Activated CD4-positive, alpha-beta T cell treated with anti-CD3 and anti-CD28 coated beads, Interleukin-2, amount 50 U/mL, for 1 hour (primary cell): ENCODE results near the gene MYO9A.

Experiments used
- DNase-seq: peaks from one replicate; pipeline ENCODE4 v3.0.0-alpha.2; 2020

Gene MYO9A

GRCh38 chr15:71804695-71805470, 313.1 kb downstream of the MYO9A start:
- no peak for DNase-seq

- no peak for DNase-seq
These were observed 313.7 kb downstream of the MYO9A start for GRCh38 chr15:71804226-71804625.

GRCh38 chr15:71802770-71803169, 315.2 kb downstream of the MYO9A start:
- DNase-seq, result peak; percentile 7

GRCh38 chr15:71801935-71802655, 315.9 kb downstream of the MYO9A start:
- DNase-seq, result no peak

DNA sequence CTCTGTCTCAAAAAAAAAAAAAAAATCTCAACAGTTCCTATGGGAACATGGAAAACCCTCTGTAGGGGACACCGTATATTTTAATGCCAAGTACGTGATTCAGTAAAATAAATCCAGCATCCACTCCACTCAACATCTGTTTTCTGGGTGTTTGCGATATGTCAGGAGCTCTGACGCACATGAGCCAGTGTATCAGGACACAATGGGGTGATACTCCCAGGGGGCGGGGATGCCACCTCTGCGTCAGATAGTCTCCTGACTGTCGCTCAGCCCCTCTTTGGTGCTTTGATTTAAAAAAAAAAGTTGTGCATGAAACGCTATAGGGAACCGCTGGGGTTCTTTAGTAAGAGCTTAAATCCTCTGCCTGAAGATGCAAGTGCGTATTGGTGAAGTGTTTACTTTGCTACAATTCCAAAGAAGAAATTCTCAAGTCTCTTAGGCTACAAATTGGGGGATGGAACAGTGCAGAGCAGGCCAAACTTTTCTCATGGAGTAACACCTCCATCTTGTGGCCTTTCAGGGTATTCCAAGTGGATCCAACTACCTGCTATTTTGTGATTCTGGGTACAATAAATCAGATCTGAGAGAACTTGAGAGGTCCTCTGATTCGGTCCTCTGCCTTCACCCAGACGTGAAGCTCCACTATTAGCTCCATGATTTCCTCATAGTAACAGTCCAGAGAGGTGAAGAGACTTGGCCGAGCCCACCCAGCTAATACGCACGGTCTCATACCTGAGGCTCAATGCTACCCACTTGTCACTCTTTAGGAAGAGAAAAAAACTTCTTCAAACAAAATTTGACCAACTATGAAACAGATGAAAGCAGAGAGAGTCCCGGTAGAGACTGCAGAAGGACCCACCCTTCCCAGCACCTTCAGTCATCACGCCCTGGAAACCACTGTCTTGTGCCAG, 316.9 kb downstream of the MYO9A start:
- DNase-seq, result no peak

DNA sequence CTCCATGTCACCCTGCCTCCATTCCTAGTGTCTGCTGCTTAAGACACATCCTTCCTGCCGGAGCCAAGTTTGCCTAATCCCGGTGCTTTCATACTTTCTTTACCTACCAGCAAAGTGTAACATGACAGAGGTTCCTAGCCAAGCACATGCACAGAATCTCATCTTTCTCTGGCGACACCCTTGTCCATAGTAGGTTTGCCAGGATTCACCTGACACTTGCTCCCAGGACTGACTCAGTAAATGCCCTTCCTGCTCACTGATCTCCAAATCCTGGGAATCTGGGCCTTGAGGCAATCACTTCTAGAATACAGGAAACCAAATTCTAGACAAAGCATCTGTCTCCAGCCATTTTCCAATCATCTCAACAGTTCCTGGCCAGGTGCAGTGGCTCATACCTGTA, 317.8 kb downstream of the MYO9A start:
- no peak for DNase-seq

GRCh38 chr15:71798641-71799040, 319.3 kb downstream of the MYO9A start:
- DNase-seq, result no peak

DNA sequence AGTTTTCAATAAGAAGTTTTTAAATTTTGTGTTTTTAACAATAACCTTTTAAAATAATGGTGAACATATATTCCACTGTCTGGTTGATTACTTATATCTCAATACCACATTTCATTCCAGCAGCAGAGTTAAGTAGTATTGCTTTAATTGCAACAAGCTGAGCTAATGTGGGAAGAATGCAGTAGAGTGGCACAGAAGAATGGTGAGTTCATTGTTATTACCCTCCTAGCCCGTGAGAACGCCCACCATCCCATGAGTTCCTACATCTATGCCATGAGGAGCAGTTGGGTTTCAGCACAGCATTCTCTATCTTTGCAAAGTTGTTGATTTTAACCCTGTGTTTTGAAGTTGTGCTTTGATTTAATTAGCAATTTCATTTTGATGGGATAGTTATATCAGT, 325.4 kb downstream of the MYO9A start:
- no peak for DNase-seq

DNA sequence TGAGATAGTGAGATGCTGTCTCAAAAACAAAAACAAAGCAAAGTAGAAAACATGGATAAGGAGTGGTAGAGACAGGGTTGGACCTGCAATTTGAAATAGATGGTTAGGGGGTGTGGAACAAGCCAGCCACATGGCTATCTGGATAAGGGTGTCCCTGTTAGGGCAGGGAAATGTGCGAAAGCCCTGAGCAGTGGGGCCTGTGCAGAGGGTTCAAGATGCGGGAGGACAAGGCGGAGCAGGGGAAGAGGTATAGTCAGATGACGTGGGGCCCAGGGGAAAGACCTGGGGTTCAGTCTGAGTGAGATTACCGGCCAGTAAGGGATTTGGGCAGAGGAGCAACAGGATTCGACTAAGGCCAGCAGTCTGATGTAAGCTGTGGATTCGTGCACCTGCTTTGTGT, 326.0 kb downstream of the MYO9A start:
- DNase-seq, result no peak

- DNase-seq, result no peak
These were observed 327.9 kb downstream of the MYO9A start for GRCh38 chr15:71790081-71790480.

DNA sequence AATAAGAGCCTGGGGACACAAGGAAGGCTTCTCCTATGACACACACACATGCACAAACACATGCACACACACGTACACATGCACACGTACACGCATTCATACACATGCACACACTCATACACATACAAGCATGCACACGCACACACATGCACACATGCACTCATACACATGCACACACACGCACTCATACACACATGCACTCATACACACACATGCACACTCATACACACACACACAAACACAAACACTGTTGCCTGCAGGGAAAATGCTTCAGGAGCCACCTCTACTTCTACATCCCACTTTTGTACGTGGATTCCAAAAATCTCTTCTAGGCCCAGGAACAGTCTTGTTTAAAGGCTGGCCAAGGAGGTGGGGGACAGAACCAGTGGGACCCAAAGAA, 328.3 kb downstream of the MYO9A start:
- no peak for DNase-seq

DNA sequence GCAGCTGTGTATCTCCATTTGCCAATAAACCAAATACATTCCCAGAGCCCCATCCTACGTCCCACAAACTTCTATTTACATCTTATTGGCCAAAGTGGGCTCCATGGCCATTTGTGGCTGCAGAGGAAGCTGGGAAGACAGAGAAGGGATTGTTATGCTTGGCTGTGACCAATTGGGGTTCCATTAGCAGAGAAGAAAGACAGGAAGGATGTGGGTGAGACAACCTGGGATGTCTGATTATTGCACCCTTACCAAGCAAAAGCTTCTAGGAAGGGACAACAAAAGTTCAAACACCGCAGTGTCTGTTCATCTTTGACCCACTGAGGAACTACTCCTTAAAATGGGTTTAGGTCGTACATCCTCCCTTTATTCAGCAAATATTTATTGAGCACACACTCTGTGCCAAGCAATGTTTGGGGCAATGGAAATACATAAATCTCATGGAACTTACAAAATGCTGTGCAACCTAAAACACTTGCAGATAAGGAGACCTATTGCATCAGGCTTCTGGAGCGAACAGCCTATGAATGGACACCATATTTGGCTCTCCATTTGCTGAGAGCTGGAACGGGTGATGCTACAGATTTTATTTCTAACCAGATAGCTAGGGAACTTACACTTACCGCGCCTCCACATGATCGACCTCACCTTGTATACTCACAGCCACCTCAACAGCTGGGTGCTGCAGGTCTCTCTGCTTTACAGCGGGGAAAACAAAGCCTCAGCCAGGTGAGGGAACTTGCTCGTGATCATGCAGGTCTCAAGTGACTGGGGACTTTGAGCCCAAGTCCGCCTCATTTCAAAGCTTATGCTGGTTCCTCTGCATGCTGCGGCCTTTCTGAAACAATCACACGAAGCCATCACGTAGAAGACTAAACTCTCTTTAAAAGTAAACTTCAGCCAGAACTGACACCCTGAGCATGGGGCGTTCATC, 329.0 kb downstream of the MYO9A start:
- no peak for DNase-seq

- no peak for DNase-seq
These were observed 331.3 kb downstream of the MYO9A start for GRCh38 chr15:71786673-71787072.

DNA sequence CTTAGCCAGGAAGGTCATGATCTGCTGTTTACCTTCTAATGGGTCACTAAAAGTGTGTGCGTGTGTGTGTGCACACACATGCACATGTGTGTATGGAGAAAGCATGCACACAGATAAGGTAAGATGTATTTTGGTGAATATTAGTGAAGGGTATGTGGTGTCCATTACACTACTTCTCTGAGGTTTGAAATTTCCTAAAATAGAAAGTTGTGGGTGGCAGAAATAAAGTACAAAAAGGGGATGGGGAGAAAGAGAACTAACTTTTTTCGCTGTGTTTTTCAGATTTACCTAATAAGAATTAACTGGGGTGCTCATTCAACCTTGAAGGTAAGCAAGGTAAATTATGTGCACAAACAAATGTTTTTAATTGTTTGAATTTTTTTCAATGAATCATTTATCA, 332.0 kb downstream of the MYO9A start:
- no peak for DNase-seq

- DNase-seq, result peak; percentile 6
These were observed 333.2 kb downstream of the MYO9A start for GRCh38 chr15:71784719-71785118.

GRCh38 chr15:71782422-71783165, 335.4 kb downstream of the MYO9A start:
- no peak for DNase-seq

DNA sequence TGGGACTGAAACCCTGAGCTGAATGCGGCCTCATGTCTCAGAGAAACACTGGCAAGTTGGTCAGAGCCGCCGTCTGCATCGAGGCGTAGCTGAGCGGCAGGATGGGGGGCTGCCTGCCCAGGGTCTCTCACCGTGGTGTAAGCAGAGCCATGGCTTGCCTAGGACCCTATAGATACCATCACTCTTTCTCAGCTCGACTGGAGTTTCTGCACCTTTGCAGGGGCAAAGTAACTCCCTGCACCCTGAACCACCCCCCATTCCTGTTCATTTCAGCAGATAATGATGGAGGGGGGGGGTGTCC, 336.0 kb downstream of the MYO9A start:
- DNase-seq, result no peak

- DNase-seq, result no peak
These were observed 336.6 kb downstream of the MYO9A start for GRCh38 chr15:71781179-71781964.

DNA sequence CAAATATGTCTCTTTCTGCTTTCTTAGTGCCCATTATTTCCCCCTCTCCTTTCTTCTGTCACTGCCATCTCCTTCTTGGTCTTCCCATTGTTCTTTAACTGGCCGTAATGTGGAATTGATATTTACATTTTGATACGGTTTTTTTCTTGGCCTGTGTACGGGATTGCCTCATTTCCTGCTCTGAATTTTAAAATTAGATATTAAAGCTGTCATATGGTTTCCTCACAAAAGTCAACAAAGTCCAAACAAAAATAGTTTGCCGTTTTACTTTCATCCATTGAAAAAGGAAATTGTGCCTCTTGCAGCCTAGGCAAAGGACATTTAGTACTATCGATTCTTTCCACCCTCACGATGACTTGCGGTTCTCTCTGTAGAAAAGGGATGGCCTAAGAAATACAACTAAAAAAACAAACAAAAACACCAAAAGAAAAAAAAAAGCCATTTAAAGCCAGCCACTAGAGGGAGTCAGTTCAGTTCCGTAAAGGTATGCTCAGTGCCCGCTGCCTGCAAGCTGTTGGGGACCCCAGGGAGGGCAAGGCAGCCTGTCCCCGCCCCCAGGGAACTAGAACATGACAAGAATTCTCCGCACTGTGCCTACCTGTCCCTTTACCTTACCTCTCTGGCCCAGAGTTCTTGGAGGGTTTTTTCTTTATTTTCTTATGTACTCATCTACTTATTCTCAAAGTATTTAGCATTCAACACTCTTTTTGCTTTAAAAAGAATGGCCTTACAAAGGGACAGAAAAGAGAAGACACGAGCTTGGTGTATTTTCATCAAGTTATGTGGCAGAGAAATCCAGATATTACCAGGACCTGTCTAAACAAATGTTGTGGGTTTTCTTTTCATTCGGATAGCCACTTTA, 337.6 kb downstream of the MYO9A start:
- peak; percentile 9 for DNase-seq
